Urinary bladder (tissue), 4 donors: ENCODE data around the gene SEC24C. TPM values are rescaled to one million over a fixed set of nuclear protein-coding genes. Genes with fewer than 3 reads are reported as not detected.
A peak's percentile ranks its signal among the peaks of the same experiment; 100 is the strongest.
"Not testable (repeated sequence)": the region's sequence is repeated elsewhere in the genome, so short reads cannot be mapped to it uniquely, and the experiment has no call there.

Source experiments
- DNase-seq: peaks from one replicate; pipeline ENCODE4 v3.0.0-alpha.2; 2015; ENCODE audit errors: extremely low spot score
- H3K27ac ChIP-seq: one replicate; pipeline ENCODE4 v1.5.1; 2013; ENCODE audit warnings: low read depth, mild to moderate bottlenecking, moderate library complexity
- H3K36me3 ChIP-seq: one replicate; pipeline ENCODE4 v1.6.1; 2013; ENCODE audit warnings: mild to moderate bottlenecking, moderate library complexity; ENCODE audit not compliant: insufficient read depth
- H3K4me1 ChIP-seq: one replicate; pipeline ENCODE4 v1.6.1; 2013; ENCODE audit warnings: mild to moderate bottlenecking, moderate library complexity; ENCODE audit not compliant: insufficient read depth
- H3K4me3 ChIP-seq: one replicate; pipeline ENCODE4 v1.5.1; 2013; ENCODE audit warnings: low read depth, low read length
- WGBS: extraction: QIAGEN DNeasy Blood & Tissue Kit; methylation state at CpG from one replicate; pipeline ENCODE4 v1.1.7; 2013; 5-methylcytosine and 5-hydroxymethylcytosine counted together
- polyA plus RNA-seq: library from polyadenylated mRNA; stranded (reverse); fragments of 200-250 nt; gene quantifications from one replicate; pipeline ENCODE4 v1.2.3, GENCODE V29; 2013
- total RNA-seq: library from RNA; depleted of rRNA; stranded (reverse); fragments of >200 nt; gene quantifications from one replicate; pipeline ENCODE4 v1.2.3, GENCODE V29; 2014
- donor health status: healthy with polysubstance abuse.
- donor health status: healthy.

SEC24C gene
- total and polyA plus RNA-seq, 2 donors, result 37.2 to 47.6 TPM

GRCh38 chr10:73715179-73716156, 28.7 kb upstream of the SEC24C start:
- 90% methylated on average over 17 of the region's 17 CpGs for WGBS

GRCh38 chr10:73716251-73716650, 27.9 kb upstream of the SEC24C start:
- Histone ChIP-seq H3K27ac (no peak overlapping the region), H3K4me1 (no peaks in the 10 kb centered on the region), H3K4me3 (no peak overlapping the region), H3K36me3 (peaks cover 4% of the 10 kb centered on the region)
- no peak for DNase-seq
- 84% methylated on average over 1 of the region's 1 CpG for WGBS

More at GRCh38 chr10:73715179-73716156, 28.7 kb upstream of the SEC24C start:
- DNase-seq, H3K27ac ChIP-seq, H3K4me3 ChIP-seq, H3K36me3 ChIP-seq, H3K4me1 ChIP-seq: not testable (repeated sequence)

GRCh38 chr10:73717556-73717955, 26.6 kb upstream of the SEC24C start:
- WGBS, result 77% methylated on average over 5 of the region's 5 CpGs
- peaks cover 4% of the 10 kb centered on the region for H3K36me3 ChIP-seq

GRCh38 chr10:73720561-73720960, 23.6 kb upstream of the SEC24C start:
- not testable (repeated sequence) for H3K4me3 ChIP-seq, DNase-seq, H3K27ac ChIP-seq, H3K36me3 ChIP-seq, H3K4me1 ChIP-seq
- WGBS, result 89% methylated on average over 4 of the region's 4 CpGs

More at GRCh38 chr10:73717556-73717955, 26.6 kb upstream of the SEC24C start:
- no peaks in the 10 kb centered on the region for H3K4me1 ChIP-seq
- DNase-seq, result no peak
- H3K4me3 ChIP-seq, result no peak overlapping the region
- H3K27ac ChIP-seq, result no peak overlapping the region

- Histone ChIP-seq H3K27ac (no peak overlapping the region), H3K4me1 (no peaks in the 10 kb centered on the region), H3K4me3 (no peak overlapping the region), H3K36me3 (peaks cover 3% of the 10 kb centered on the region)
- DNase-seq, result no peak
- WGBS, result 69% methylated on average over 4 of the region's 4 CpGs
These were observed 20.7 kb upstream of the SEC24C start for GRCh38 chr10:73723516-73723915.

- H3K27ac ChIP-seq, result peak overlapping the region; percentile 84
- not testable (repeated sequence) for H3K4me1 ChIP-seq, DNase-seq, H3K36me3 ChIP-seq
- WGBS, result 0% methylated on average over 9 of the region's 9 CpGs
- H3K4me3 ChIP-seq, result peak overlapping the region; percentile 89
These were observed 14.4 kb upstream of the SEC24C start for GRCh38 chr10:73729781-73730152.

GRCh38 chr10:73730153-73730906, 13.8 kb upstream of the SEC24C start:
- H3K4me3 ChIP-seq, result peak overlapping the region; percentile 89
- peaks cover 2% of the 10 kb centered on the region for H3K4me1 ChIP-seq
- peak overlapping the region; percentile 90 for H3K27ac ChIP-seq
- under 1% methylated on average over 58 of the region's 58 CpGs for WGBS
- peaks cover 3% of the 10 kb centered on the region for H3K36me3 ChIP-seq
- peak; percentile 93 for DNase-seq

- no peak for DNase-seq
- Histone ChIP-seq H3K27ac (no peak overlapping the region), H3K36me3 (peaks cover 3% of the 10 kb centered on the region), H3K4me3 (no peak overlapping the region), H3K4me1 (peaks cover 2% of the 10 kb centered on the region)
- 90% methylated on average over 42 of the region's 42 CpGs for WGBS
These were observed 12.4 kb upstream of the SEC24C start for GRCh38 chr10:73731588-73732375.

- peaks cover 2% of the 10 kb centered on the region for H3K4me1 ChIP-seq
These were observed 11.7 kb upstream of the SEC24C start for GRCh38 chr10:73732426-73732825.

GRCh38 chr10:73732931-73733623, 11.1 kb upstream of the SEC24C start:
- peaks cover 3% of the 10 kb centered on the region for H3K36me3 ChIP-seq
- no peak for DNase-seq
- H3K4me1 ChIP-seq, result peaks cover 2% of the 10 kb centered on the region
- H3K27ac ChIP-seq, result no peak overlapping the region
- 75% methylated on average over 84 of the region's 84 CpGs for WGBS
- H3K4me3 ChIP-seq, result no peak overlapping the region

More at GRCh38 chr10:73732426-73732825, 11.7 kb upstream of the SEC24C start:
- 95% methylated on average over 20 of the region's 20 CpGs for WGBS
- Histone ChIP-seq H3K4me3 (no peak overlapping the region), H3K36me3 (peaks cover 3% of the 10 kb centered on the region), H3K27ac (no peak overlapping the region)
- no peak for DNase-seq

- no peak for DNase-seq
- H3K27ac ChIP-seq, result no peak overlapping the region
- peaks cover 2% of the 10 kb centered on the region for H3K4me1 ChIP-seq
- H3K4me3 ChIP-seq, result no peak overlapping the region
- H3K36me3 ChIP-seq, result peaks cover 3% of the 10 kb centered on the region
- WGBS, result 88% methylated on average over 16 of the region's 16 CpGs
These were observed 10.0 kb upstream of the SEC24C start for GRCh38 chr10:73734028-73734720.

GRCh38 chr10:73734796-73735305, 9.3 kb upstream of the SEC24C start:
- H3K4me3 ChIP-seq, result no peak overlapping the region
- peaks cover 2% of the 10 kb centered on the region for H3K4me1 ChIP-seq
- WGBS, result 84% methylated on average over 5 of the region's 5 CpGs
- no peak overlapping the region for H3K27ac ChIP-seq
- no peak for DNase-seq
- H3K36me3 ChIP-seq, result peaks cover 3% of the 10 kb centered on the region
